Rectal smooth muscle tissue (tissue), 1 donor: ENCODE data around the gene VIL1.

ENCODE experiments used
- H3K27ac ChIP-seq: one replicate; pipeline ENCODE4 v1.7.0; 2013; ENCODE audit warnings: low read depth, low read length, inconsistent platforms
- H3K27me3 ChIP-seq: one replicate; pipeline ENCODE4 v1.7.0; 2013; ENCODE audit warnings: low read length; ENCODE audit not compliant: control insufficient read depth, insufficient read depth
- H3K36me3 ChIP-seq: one replicate; pipeline ENCODE4 v1.7.0; 2013; ENCODE audit warnings: low read length; ENCODE audit not compliant: control insufficient read depth, insufficient read depth
- H3K4me1 ChIP-seq: one replicate; pipeline ENCODE4 v1.7.0; 2013; ENCODE audit warnings: low read length; ENCODE audit not compliant: control insufficient read depth, insufficient read depth
- H3K4me3 ChIP-seq: one replicate; pipeline ENCODE4 v1.7.0; 2013; ENCODE audit warnings: low read length
- H3K9ac ChIP-seq: one replicate; pipeline ENCODE4 v1.7.0; 2013; ENCODE audit warnings: low read length

The VIL1 gene

GRCh38 chr2:218404351-218405085, 14.4 kb upstream of the VIL1 start:
- Histone ChIP-seq H3K9ac (no peak overlapping the region), H3K4me3 (no peak overlapping the region), H3K27ac (no peak overlapping the region), H3K4me1 (peaks cover 25% of the 10 kb centered on the region), H3K27me3 (no peaks in the 10 kb centered on the region), H3K36me3 (peaks cover 22% of the 10 kb centered on the region)

- Histone ChIP-seq H3K27ac (peak overlapping the region; percentile 64), H3K9ac (no peak overlapping the region), H3K4me3 (peak overlapping the region; percentile 68), H3K36me3 (peaks cover 22% of the 10 kb centered on the region), H3K4me1 (peaks cover 25% of the 10 kb centered on the region), H3K27me3 (no peaks in the 10 kb centered on the region)
Measured at GRCh38 chr2:218405086-218405745, 13.7 kb upstream of the VIL1 start.

GRCh38 chr2:218405746-218406208, 13.1 kb upstream of the VIL1 start:
- H3K4me3 ChIP-seq, result peak overlapping the region; percentile 68
- H3K27ac ChIP-seq, result peak overlapping the region; percentile 64
- peaks cover 25% of the 10 kb centered on the region for H3K4me1 ChIP-seq
- no peaks in the 10 kb centered on the region for H3K27me3 ChIP-seq
- H3K9ac ChIP-seq, result no peak overlapping the region
- H3K36me3 ChIP-seq, result peaks cover 22% of the 10 kb centered on the region

GRCh38 chr2:218406209-218406948, 12.5 kb upstream of the VIL1 start:
- no peaks in the 10 kb centered on the region for H3K27me3 ChIP-seq
- H3K36me3 ChIP-seq, result peaks cover 21% of the 10 kb centered on the region
- H3K4me3 ChIP-seq, result peak overlapping the region; percentile 68
- no peak overlapping the region for H3K9ac ChIP-seq
- H3K27ac ChIP-seq, result peak overlapping the region; percentile 77
- H3K4me1 ChIP-seq, result peaks cover 21% of the 10 kb centered on the region

GRCh38 chr2:218406949-218407618, 11.8 kb upstream of the VIL1 start:
- Histone ChIP-seq H3K27ac (peak overlapping the region; percentile 77), H3K9ac (no peak overlapping the region), H3K4me3 (peak overlapping the region; percentile 62), H3K4me1 (peaks cover 16% of the 10 kb centered on the region), H3K36me3 (peaks cover 18% of the 10 kb centered on the region), H3K27me3 (no peaks in the 10 kb centered on the region)

- Histone ChIP-seq H3K36me3 (peaks cover 12% of the 10 kb centered on the region), H3K4me3 (no peak overlapping the region), H3K4me1 (peaks cover 12% of the 10 kb centered on the region), H3K9ac (no peak overlapping the region), H3K27ac (no peak overlapping the region), H3K27me3 (no peaks in the 10 kb centered on the region)
Measured at GRCh38 chr2:218407717-218408116, 11.2 kb upstream of the VIL1 start.

- Histone ChIP-seq H3K4me1 (no peaks in the 10 kb centered on the region), H3K36me3 (no peaks in the 10 kb centered on the region), H3K9ac (no peak overlapping the region), H3K27me3 (peaks cover 2% of the 10 kb centered on the region), H3K27ac (no peak overlapping the region), H3K4me3 (no peak overlapping the region)
Measured at GRCh38 chr2:218418321-218418716, 604 bp upstream of the VIL1 start.

- no peak overlapping the region for H3K27ac ChIP-seq
Measured at GRCh38 chr2:218419630-218420216, 800 bp downstream of the VIL1 start.

GRCh38 chr2:218421027-218421426, 2.1 kb downstream of the VIL1 start:
- H3K27ac ChIP-seq, result no peak overlapping the region
- no peak overlapping the region for H3K4me3 ChIP-seq
- H3K9ac ChIP-seq, result no peak overlapping the region
- no peaks in the 10 kb centered on the region for H3K4me1 ChIP-seq
- no peaks in the 10 kb centered on the region for H3K36me3 ChIP-seq
- peaks cover 2% of the 10 kb centered on the region for H3K27me3 ChIP-seq

More at GRCh38 chr2:218419630-218420216, 800 bp downstream of the VIL1 start:
- H3K27me3 ChIP-seq, result peaks cover 2% of the 10 kb centered on the region
- H3K36me3 ChIP-seq, result no peaks in the 10 kb centered on the region
- no peaks in the 10 kb centered on the region for H3K4me1 ChIP-seq
- H3K4me3 ChIP-seq, result peak overlapping the region; percentile 53
- H3K9ac ChIP-seq, result no peak overlapping the region

GRCh38 chr2:218422403-218423086, 3.6 kb downstream of the VIL1 start:
- Histone ChIP-seq H3K27ac (no peak overlapping the region), H3K27me3 (peaks cover 2% of the 10 kb centered on the region), H3K9ac (no peak overlapping the region), H3K4me3 (no peak overlapping the region), H3K4me1 (no peaks in the 10 kb centered on the region), H3K36me3 (no peaks in the 10 kb centered on the region)

- H3K36me3 ChIP-seq, result no peaks in the 10 kb centered on the region
- H3K4me1 ChIP-seq, result no peaks in the 10 kb centered on the region
- H3K27ac ChIP-seq, result no peak overlapping the region
- H3K27me3 ChIP-seq, result no peaks in the 10 kb centered on the region
- no peak overlapping the region for H3K9ac ChIP-seq
- H3K4me3 ChIP-seq, result no peak overlapping the region
Measured at GRCh38 chr2:218423584-218423983, 4.7 kb downstream of the VIL1 start.
